Lung microvascular endothelial cell (primary cell): ENCODE measurements around the gene CXCL16. TPM values are rescaled to one million over a fixed set of nuclear protein-coding genes. Genes with fewer than 3 reads are reported as not detected.
A peak's percentile ranks its signal among the peaks of the same experiment; 100 is the strongest.
"Not testable (repeated sequence)": the region's sequence is repeated elsewhere in the genome, so short reads cannot be mapped to it uniquely, and the experiment has no call there.

Source experiments
- DNase-seq, 2 donors: peaks; one replicate each; pipeline versions ENCODE4 v3.0.0 to v3.0.0-alpha.2; 2010; ENCODE audit warnings: low read depth in 2 of 2
- total RNA-seq: library from RNA; depleted of rRNA; stranded (reverse); fragments of >200 nt; gene quantifications from 2 replicates; pipeline ENCODE4 v1.2.1, GENCODE V29; 2014

Gene CXCL16
- total RNA-seq, 1 donor from 2014 or later, result 1.6 TPM

DNA sequence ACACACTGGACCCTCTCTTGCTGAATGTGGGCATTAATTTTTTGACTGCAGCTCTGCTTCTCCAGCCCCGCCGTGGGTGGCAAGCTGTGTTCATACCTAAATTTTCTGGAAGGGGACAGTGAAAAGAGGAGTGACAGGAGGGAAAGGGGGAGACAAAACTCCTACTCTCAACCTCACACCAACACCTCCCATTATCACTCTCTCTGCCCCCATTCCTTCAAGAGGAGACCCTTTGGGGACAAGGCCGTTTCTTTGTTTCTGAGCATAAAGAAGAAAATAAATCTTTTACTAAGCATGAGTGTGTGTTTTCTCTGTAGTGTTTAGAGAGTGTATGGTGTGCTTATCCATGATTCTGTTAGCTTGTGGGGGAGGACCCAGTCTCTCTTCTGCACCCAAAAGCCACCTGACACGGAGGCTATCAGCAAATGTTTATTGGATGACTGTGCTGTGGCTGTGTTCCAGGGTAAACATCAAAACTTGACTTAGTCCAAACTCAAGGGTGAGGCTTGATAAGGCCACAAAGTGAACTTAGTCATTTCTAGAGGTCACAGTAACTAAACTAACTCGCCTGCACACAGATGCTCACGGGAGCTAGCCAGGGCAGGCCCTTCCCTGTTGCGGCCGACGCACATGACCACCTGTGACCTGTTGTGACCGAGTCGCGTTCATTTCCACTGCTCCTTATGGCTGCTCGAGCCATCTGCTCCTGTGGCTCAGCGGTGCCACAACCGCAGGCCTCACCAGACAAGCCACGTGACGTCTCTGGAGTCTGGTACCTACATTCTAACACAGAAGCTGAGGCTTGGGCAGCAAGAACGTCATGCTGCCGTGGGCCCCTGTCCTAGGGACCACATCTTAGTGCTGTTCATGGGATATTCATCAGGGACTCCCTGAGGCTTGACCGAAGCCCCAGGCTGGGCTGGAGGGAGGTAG is 18.3 kb downstream of the CXCL16 start:
- no peak for DNase-seq

DNA sequence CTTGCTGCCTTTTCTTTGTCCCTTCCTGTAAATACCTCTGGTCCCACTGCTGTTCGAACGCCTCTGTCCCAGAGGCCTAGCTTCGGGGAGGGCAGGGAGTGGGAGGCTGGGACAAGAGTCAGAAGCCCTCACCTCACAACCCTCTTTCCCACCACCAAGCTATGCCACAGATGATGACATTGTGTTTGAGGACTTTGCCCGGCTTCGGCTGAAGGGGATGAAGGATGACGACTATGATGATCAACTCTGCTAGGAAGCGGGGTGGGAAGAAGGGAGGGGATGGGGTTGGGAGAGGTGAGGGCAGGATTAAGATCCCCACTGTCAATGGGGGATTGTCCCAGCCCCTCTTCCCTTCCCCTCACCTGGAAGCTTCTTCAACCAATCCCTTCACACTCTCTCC is 18.9 kb downstream of the CXCL16 start:
- DNase-seq, result no peak

DNA sequence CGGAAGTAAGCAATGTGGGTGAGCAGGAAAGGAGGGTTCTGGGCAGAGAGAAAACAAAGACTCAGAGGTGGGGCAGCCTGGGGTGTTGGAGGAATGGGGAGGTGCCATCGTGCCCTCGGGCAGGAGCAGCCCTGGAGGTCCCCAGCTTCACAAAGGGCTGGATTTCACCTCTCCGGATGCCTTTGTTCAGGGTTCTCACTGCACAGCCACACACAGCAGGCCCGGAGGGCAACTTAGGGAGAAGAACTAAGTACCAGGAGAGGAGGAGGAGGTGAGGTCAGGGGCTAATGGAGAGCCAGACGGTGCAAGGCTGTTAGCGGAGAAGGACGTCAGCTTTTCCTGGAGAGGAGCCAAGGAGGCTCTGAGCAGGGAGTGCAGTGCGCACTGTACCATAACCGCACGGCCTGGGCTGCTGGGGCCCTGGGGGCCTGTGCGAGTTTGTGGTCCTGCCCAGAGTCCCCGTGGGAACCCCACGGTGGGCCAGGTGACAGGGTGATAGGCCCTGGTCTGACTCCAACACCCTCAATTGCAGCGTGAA is 20.0 kb downstream of the CXCL16 start:
- peak in 1 of 2 donors; percentile 25 for DNase-seq

DNA sequence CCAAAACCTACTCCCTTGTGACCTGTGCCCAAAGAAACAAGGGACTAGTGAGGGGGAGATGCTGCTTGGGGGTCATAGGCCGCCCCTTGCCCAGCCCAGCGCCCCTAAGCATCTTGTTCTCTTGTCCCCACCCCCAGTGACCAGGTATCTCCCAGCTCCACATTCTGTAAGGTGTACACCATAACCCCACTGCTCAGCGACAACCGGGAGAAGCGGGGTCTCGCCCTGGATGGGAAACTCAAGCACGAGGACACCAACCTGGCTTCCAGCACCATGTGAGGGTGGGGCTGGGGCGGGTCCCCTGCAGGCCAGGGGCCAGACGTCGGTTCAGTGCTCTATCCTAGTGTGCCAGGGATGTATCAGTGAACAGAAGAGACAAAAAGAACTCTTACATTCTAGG is 20.6 kb downstream of the CXCL16 start:
- DNase-seq, result no peak

DNA sequence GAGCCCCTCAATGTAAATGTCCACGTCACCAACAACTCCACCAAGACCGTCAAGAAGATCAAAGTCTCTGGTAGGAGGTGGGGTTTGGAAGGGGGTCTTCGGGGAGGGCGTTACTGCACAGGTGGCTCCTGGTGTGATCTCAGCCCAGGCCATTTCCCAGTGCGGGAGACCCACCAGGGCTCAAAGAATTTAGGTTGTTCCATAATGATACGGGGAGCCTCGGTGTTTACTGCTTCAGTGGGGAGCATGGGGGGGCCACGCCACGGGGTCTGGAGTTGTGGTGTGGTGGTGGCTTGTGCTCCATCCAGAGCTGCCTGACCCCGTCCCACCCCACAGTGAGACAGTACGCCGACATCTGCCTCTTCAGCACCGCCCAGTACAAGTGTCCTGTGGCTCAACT is 21.5 kb downstream of the CXCL16 start:
- DNase-seq, result no peak

DNA sequence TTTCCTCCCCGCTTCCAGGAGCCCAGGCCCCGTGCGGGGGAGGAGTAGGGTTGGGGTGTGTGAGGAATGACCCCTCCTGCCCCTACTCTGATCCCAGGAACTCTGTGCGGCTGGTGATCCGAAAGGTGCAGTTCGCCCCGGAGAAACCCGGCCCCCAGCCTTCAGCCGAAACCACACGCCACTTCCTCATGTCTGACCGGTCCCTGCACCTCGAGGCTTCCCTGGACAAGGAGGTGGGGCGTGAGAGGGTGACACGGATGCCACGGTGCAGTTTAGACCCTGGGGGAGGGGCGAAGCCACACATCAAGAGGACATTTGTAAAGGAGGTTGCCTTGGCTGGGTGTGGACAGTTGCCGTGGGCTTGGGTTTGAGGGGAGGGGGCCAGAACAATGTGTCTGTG is 21.9 kb downstream of the CXCL16 start:
- DNase-seq, result no peak

DNA sequence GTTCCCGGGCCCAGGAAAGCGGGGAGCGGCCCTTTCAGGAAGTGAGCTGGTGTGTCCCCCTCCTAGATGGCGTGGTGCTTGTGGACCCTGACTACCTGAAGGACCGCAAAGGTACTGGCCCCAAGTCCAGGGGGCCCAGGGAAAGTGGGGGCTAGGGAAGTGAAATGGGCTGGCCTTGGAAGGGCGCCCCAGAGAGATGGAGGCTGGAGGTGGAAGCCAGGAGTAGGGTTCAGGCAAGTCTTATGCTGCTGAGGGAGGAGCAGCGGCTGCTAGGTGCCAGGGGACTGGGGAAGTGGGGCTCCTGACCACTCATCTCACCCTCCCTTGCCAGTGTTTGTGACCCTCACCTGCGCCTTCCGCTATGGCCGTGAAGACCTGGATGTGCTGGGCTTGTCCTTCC is 23.6 kb downstream of the CXCL16 start:
- no peak for DNase-seq

DNA sequence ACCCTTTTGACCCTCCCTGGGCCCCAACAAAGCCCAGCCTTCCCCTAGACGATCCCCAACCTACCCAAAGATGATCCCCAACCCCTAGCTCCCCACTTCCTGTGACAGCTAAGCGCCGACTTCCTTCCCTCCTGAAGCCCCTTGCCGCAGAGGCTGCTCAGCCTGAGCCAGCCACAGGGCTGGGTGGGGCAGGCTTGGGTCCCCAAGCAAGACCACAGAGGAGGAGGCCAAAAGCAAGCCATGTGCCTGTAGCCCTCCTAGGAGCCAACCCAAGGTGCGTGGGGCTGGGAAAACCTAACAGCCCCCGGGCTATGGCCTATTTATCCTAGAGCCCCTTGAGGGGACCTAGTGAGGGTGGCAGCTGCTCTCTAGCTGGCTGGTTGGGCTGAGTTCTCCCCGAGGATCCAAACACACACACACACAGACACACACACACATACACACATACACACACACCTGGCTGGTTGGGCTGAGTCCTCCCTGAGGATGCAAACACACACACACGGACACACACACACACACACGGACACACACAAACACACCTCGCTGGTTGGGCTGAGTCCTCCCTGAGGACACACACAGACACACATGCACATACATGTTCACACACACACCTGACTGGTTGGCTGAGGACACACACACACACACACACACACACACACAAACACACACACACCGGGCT is 24.5 kb downstream of the CXCL16 start:
- DNase-seq, result no peak

DNA sequence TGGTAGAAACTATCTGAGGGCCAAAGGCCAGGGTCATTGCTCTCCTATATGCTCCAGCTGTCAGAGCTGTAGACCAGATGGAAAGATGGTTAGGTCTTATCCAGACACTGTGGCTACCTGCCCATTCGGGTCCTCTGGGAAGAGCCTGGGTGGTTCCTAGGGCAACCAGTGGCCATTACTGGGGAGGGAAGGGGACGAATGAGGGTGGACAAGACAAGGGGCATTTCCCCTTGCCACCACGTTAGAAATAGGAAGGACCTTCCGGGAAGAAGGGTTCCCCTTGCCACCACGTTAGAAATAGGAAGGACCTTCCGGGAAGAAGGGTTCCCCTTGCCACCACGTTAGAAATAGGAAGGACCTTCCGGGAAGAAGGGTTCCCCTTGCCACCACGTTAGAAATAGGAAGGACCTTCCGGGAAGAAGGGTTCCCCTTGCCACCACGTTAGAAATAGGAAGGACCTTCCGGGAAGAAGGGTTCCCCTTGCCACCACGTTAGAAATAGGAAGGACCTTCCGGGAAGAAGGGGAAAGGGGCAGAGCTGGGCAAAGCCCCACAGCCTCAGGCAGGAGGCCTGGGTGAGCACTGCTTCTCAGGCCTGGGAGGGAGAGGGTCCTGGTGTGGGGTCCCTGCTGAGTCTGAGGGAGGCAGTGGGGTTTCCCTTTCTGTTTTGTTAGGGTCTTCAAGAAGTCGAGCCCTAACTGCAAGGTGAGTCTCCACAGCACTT is 25.2 kb downstream of the CXCL16 start:
- not testable (repeated sequence) for DNase-seq

DNA sequence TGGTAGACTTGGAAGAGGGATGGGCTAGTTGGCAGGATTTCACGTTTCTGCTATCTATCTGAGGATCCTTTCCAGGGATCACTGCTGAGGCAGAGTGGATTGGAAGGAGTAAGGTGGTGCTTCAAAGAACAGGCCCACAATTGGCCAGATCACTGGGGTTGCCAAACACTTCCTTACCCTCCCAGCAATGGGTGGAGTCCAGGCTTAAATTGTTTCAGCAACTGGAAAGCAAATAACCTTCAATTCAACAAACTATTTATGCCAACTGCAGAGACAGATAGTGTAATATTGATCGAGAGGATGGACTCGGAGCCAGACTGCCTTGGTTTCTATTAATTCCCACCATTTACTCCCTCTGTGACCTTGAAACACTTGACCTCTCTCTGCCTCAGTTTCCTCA is 27.2 kb downstream of the CXCL16 start:
- DNase-seq, result no peak

DNA sequence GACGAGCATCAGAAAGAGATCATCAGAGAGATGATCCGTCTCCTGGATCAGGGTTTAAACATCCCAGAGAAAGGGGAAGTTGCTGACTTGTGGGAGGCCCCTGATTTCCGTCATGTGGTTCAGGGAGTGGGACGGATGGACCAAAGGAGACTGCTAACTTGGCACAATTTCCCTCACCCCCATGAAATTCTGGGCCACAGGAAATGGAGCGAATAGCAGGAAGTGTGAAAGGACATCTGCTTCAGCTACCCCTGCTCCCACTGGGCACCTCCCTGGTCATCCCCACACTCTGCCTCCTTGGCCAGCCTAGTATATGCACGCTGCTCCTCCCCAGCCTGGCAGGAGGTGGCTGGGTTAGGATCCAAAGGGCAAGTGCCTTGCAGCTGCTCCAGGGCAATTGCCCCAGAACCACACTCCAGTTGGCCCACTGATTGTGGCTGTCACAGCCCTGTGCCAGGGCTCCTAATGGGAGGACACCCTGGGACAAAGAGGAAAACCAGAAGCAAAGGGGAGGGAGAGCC is 28.0 kb downstream of the CXCL16 start:
- DNase-seq, result no peak

DNA sequence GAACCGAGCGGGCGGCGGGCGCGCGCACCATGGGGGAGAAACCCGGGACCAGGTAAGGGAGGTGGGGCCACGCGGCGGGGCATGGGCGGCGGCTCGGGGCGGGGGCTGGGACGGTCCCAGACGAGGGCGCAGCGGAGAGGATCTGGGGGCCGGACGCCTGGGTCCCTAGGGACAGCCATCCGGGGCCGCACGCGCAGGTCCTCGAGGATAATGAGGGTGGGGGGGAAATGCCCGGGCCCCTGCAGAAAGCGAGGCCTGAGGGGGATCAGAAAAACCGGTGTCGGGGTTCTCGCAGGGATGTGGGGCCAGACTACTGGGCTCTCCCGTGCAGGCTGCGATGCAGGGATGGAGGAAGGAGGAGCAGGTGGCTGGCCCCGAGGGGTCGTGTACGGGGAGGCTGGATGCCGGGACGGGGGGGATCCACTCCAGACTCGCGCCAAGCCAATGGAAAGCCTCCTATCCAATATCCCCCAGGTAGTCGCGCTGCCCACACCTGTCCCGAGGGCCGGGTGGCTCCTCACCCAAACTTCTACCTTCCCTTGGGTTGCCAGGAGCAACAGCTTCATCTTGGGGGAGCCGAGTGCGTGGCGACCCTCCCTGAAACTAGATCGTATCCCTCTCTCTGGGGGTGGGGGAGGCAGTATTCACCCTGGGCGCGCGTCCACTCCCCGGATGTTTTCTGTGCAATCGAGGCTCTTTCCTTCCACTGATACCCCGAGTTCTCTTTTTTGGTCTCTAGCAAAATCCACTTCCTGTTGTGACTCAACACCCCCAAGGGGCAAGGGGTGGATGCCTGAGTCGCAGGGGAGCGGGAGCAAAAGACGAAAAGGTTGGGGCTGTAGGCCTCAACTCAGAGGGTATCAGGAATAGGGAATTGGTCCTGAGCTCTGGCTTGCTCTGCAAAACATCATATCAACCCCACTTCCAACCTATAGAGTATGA is 28.8 kb downstream of the CXCL16 start:
- DNase-seq, result no peak

DNA sequence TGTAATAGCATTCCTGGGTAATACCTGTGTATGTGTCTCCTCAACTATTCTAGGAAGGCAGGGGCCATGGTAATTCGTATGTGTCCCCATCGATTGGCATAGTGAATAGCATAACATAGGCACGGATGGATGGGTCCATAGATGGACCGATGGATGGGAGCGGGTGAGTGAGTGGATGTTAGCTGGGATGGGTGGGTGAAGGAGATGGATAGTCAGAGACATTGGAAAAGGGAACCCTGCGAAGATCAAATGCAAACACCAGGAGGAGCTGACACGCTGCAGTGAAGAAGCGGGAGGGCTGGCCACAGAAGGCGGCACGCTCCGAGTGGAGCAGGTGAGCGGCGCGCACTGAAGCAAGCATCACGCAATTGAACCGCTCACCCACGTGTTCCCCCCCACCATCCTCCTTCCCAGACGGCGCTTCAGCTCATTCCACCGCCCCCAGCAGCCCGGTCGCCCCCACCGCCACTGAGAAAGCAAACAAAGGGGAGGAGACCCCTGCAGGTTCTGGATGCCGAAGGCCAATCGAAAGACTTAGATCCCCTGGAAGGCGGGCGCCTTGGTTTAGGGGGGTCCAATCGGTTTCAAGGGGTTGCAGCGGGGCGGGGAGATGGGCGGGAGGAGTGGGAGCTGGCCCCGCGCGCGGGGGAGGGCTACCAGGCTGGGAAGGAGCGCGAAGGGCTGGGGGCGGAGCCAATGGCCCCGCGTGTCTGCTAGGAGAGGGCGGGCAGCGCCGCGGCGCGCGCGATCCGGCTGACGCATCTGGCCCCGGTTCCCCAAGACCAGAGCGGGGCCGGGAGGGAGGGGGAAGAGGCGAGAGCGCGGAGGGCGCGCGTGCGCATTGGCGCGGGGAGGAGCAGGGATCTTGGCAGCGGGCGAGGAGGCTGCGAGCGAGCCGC is 29.7 kb downstream of the CXCL16 start, which contains the start of gene ARRB2:
Gene ARRB2, plus strand, starts transcription at position 839 of the 899 bp plus-strand sequence. CDS start 90 bp downstream, outside the sequence.
- DNase-seq, result peak; percentile 98 to 99

DNA sequence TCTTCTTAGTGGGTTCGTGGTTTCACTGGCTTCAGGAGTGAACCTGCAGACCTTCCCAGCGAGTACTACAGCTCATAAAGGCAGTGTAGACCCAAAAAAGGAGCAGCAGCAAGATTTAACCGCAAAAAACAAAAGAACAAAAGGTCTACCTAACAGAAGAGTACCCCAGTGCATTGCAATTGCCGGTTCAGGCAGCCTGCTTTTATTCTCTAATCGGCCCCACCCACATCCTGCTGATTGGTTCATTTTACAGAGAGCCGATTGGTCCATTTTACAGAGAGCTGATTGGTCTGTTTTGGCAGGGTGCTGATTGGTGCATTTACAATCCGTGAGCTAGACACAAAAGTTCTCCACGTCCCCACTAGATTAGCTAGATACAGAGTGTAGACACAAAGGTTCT is 31.3 kb downstream of the CXCL16 start:
- DNase-seq, result no peak

DNA sequence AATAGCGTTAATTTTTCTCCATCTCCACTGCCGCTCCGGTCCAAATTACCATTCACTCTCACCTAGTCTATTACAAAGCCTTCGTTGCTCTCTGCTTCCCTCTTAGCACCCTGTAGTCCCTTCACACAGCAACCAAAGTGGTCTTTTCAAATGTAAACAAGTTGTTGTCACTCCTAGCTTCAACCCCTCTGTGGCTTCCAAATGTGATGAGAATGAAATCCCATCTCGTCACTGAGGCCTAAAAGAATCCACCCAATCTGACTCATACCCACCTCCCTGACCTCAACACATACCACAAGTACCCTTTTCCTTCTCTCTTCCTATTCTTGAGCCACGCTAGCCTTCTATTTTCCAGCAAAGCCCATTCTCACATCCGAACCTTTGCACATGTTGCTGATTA is 33.6 kb downstream of the CXCL16 start:
- no peak for DNase-seq

DNA sequence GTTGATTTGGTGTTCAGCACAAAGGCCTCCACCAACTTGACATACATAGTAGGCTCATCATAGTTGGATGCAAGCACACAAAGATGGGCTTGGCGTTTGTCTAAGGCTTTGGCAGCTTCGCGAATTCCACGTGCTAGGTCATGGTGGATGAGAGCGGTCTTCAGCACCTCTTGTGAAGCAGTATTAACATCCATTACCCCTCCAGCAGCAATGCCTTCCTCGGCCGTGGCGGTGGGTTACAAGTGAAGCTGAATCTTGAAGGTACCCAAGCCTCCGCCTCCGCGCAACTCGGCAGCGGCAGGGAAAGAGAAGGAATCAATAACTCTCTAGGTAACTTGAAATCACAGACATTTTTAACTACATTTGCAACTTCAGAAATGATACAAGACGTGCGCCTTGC is 34.7 kb downstream of the CXCL16 start:
- DNase-seq, result no peak

DNA sequence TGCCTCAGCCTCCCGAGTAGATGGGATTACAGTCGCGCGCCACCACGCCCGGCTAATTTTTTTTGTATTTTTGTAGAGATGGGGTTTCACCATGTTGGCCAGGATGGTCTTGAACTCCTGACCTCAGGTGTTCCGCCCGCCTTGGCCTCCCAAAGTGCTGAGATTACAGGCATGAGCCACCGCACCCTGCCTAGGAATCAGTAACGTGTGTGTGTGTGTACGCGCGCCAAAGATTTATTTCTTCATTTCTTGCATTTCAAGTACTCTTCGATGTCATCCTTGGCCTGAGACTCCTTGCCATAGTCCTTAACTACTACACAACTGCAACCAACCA is 35.2 kb downstream of the CXCL16 start:
- DNase-seq, result not testable (repeated sequence)

DNA sequence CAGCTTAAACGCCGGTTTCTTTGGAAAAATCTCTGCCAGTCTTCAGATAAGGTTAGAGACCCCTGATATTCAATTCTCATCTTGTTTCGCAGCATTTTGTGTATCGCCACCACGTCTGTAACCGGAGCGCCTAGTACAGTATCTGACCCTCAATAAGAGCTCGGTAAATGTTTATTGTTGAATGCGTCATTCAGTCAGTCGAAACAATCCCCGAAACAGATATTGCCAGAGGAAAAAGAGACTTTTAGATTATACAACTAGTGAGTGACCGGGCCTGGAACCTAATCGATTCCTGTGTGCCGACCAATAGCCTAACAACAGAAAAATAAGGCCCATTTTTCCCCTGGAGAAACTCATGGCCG is 36.4 kb downstream of the CXCL16 start:
- DNase-seq, result no peak

DNA sequence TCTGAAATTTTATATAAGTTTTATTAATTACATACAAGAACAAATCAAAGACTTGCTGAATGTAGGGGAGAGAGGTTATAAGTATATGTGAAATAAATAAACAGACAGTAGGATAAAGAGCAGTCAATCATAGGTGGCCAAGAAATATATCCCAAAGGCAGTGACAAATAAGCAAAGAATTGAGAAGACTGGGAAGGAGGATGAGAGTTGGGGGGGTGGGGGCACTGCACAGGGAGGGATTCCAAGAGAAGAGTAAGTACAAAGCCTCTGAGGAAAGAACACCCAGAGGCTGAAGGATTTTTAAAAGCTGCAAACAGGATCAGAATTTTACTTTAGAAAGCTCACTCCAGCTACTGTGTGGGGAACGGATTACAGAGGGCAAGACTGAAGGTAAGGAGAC is 38.6 kb downstream of the CXCL16 start:
- DNase-seq, result no peak
